T-helper 2 cell treated with Interferon-gamma antibody and Interleukin-4, amounts not matched to agents 5 μg/mL and 100 μg/mL, for 36 hours (primary cell): ENCODE results near the gene SMYD3.

ENCODE experiments used
- DNase-seq: peaks from one replicate; pipeline ENCODE4 v3.0.0; 2021; ENCODE audit warnings: low spot score
- H3K27ac Mint-ChIP-seq: one replicate; pipeline ENCODE4 v1.8.0; 2021; ENCODE audit warnings: mild to moderate bottlenecking, mixed read lengths
- H3K27me3 Mint-ChIP-seq: one replicate; pipeline ENCODE4 v1.8.0; 2021; ENCODE audit warnings: low read depth, mixed read lengths
- H3K36me3 Mint-ChIP-seq: one replicate; pipeline ENCODE4 v1.8.0; 2021; ENCODE audit warnings: low read depth, mixed read lengths
- H3K4me1 Mint-ChIP-seq: one replicate; pipeline ENCODE4 v1.8.0; 2021; ENCODE audit warnings: low read depth, mixed read lengths
- H3K4me3 Mint-ChIP-seq: one replicate; pipeline ENCODE4 v1.8.0; 2022; ENCODE audit warnings: mild to moderate bottlenecking, moderate library complexity, mixed read lengths
- H3K9me3 Mint-ChIP-seq: one replicate; pipeline ENCODE4 v1.8.0; 2021; ENCODE audit warnings: mixed read lengths

The SMYD3 gene

DNA sequence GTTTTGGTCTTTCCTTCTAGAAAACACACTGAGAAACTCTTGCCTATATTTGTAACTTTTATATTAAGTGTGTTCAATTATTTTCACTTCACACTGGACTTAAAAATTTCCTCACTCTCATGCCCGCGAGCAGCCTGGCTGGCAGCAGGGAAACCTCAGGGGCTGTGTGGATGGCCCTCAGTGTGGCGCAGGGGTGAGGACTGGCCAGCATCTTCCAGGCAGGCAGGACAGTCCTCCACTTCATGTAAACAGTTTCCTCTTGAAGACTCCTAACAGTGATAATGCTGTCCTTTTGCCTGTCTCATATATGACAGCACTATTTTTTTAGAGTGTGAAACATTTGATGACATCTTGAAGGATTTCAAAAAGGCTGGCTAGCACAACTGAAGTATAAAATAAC lies 733.7 kb downstream of the SMYD3 start:
- no peaks in the 10 kb centered on the region for H3K9me3 Mint-ChIP-seq

DNA sequence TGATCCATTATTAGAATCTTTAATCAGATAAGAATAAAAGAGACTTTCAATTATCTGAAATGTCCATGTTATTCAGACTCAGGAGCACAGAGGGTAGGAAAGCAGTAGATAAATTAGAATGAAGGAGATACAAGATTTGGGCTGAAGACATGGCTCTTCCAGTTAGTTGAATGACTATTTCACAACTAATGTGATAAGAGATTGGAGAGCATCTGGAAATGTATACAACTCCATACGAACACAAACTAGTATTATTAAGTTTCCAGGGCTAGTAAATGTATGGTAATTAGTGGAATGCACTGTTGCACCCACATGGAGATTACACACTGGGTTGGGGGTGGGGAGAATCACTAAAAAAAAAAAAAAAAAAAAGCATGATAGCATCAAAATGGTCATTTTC lies 734.3 kb downstream of the SMYD3 start:
- H3K4me1 Mint-ChIP-seq: peaks cover 3% of the 10 kb centered on the region
- H3K27me3 Mint-ChIP-seq: no peaks in the 10 kb centered on the region
- H3K4me3 Mint-ChIP-seq: no peak overlapping the region
- no peaks in the 10 kb centered on the region for H3K36me3 Mint-ChIP-seq
- DNase-seq: no peak
- no peaks in the 10 kb centered on the region for H3K9me3 Mint-ChIP-seq
- no peak overlapping the region for H3K27ac Mint-ChIP-seq

More for the DNA sequence above, 733.7 kb downstream of the SMYD3 start:
- DNase-seq: no peak
- no peak overlapping the region for H3K27ac Mint-ChIP-seq
- no peak overlapping the region for H3K4me3 Mint-ChIP-seq
- H3K36me3 Mint-ChIP-seq: no peaks in the 10 kb centered on the region
- no peaks in the 10 kb centered on the region for H3K27me3 Mint-ChIP-seq
- H3K4me1 Mint-ChIP-seq: peaks cover 3% of the 10 kb centered on the region

DNA sequence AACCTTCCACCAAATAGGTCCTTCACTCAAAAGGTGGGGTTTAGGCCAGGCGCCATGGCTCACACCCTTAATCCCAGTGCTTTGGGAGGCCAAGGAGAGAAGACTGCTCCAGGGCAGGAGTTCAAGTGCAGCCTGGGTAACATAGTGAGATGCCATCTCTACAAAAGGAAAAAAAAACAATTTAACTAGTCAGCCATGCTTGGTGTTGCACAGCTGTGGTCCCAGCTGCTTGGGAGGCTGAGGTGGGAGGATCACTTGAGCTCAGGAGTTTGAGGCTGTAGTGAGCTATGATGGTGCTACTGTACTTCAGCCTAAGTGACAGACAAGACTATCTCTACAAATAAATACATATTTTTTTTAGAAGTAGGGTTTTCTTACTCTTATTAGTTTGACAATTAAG lies 734.8 kb downstream of the SMYD3 start:
- Mint-ChIP-seq H3K4me3 (no peak overlapping the region), H3K9me3 (no peaks in the 10 kb centered on the region), H3K4me1 (peaks cover 3% of the 10 kb centered on the region), H3K36me3 (no peaks in the 10 kb centered on the region), H3K27ac (no peak overlapping the region), H3K27me3 (no peaks in the 10 kb centered on the region)
- DNase-seq: no peak

DNA sequence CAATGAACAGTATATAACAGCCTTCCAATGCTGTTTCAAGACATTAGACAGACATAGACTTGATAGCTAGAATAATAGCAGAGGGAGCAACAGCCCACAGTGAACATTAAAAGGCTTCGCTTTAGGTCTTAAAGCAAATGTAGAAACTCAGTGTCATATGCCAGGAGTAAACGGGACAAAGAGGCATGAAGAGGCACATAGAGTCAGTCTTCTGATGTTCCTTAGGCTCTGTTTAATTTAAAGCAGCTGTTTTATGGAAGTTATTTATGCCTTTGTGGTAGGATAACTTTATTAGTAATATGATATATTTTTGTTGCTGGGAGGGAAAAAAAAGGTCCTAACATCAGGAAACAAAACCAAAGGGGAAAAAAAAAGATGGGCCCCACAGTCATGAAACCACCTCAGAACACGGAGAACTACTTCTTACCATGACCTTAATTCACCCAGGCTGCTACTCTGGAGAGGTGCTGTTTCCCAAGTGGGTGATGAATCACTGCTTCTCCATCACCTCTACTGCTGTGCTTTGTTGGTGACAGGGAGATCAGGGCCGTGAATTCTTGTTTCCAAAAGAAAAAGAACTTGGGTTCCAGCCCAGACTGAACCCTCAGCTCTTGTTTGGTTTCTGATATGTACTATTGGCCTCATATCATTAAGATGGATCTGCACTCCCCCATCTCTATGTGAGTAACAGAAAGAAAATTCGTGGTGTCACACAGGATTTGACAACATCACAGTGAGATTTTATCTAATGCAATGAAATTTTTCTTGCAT lies 735.4 kb downstream of the SMYD3 start:
- Mint-ChIP-seq H3K4me1 (peaks cover 3% of the 10 kb centered on the region), H3K27ac (no peak overlapping the region)

DNA sequence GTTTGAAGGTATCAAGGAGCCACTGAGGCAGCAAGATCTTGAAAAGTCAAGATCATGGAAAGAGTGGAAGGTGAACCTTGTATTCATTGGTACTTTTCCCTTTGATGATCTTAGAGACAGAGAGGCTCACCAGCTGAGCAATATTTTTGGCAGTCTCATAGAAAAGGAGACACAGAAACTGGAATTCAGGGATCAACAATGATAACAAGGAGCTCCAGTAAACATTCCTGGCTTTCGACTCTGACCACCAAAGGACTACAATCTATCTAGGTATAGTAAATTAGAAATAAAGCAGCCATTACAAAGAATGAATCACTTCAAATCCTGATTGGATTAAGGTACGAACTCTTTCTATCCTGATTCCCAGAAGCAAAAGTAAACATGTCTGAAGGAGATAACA lies 736.9 kb downstream of the SMYD3 start:
- DNase-seq: no peak
- no peaks in the 10 kb centered on the region for H3K9me3 Mint-ChIP-seq
- no peak overlapping the region for H3K4me3 Mint-ChIP-seq
- H3K27ac Mint-ChIP-seq: no peak overlapping the region
- peaks cover 3% of the 10 kb centered on the region for H3K4me1 Mint-ChIP-seq
- no peaks in the 10 kb centered on the region for H3K36me3 Mint-ChIP-seq
- H3K27me3 Mint-ChIP-seq: no peaks in the 10 kb centered on the region

More for the DNA sequence above, 735.4 kb downstream of the SMYD3 start:
- H3K36me3 Mint-ChIP-seq: no peaks in the 10 kb centered on the region
- H3K27me3 Mint-ChIP-seq: no peaks in the 10 kb centered on the region
- no peak for DNase-seq
- no peak overlapping the region for H3K4me3 Mint-ChIP-seq
- no peaks in the 10 kb centered on the region for H3K9me3 Mint-ChIP-seq

DNA sequence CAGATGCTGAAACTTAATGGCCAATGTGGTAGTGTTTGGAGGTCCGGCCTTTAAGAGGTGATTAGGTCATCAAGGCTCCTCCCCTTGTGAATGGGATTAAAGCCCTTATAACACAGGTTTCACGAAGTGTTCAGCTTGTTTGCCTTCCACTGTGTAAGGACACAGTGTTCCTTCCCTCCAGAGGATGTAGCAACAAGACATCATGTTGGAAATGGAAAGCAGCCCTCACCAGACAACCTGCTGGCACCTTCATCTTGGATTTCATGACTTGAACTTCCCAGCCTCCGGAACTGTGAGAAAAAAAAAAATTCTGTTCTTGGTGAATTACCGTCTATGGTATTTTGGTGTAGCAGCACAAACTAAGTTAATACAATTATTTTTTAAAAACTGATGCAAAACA lies 738.5 kb downstream of the SMYD3 start:
- Mint-ChIP-seq H3K4me1 (peaks cover 3% of the 10 kb centered on the region), H3K4me3 (no peak overlapping the region), H3K36me3 (no peaks in the 10 kb centered on the region), H3K9me3 (no peaks in the 10 kb centered on the region), H3K27ac (no peak overlapping the region), H3K27me3 (no peaks in the 10 kb centered on the region)
- no peak for DNase-seq

DNA sequence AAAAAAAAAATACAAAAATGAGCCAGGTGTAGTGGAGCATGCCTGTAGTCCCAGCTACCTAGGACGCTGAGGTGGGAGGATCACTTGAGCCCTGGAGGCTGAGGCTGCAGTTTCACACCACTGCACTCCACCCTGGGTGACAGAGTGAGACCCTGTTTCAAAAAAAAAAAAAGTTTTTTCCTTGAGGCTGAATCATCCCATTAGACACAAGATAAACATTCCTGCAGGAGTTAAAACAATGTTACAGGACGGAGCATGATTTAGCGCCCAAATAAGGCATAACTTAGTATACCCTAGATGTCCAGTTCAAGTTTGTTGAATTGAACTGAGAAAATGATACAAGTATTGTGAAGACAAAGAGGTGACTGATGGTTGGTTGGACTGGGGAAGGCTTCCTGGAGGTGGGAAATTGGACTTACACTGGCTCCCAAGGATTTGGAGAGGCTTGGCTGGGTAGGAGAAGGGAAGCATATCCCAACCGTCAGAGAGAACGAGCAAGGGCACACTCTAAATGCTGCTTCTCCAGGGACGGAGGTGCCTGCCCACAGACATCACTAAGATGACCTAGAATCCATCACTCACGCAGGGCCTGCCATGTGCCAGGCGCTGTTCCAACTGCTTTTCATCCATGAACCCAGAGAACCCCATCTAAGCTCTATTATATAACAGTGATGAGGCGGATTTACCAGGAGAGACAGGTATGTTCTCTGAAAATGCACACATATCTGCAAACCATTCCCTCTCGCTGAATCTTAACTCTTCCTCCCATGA lies 741.7 kb downstream of the SMYD3 start:
- H3K4me1 Mint-ChIP-seq: no peaks in the 10 kb centered on the region
- no peak overlapping the region for H3K27ac Mint-ChIP-seq
- no peaks in the 10 kb centered on the region for H3K9me3 Mint-ChIP-seq
- H3K4me3 Mint-ChIP-seq: no peak overlapping the region
- DNase-seq: no peak
- H3K27me3 Mint-ChIP-seq: no peaks in the 10 kb centered on the region
- H3K36me3 Mint-ChIP-seq: no peaks in the 10 kb centered on the region

DNA sequence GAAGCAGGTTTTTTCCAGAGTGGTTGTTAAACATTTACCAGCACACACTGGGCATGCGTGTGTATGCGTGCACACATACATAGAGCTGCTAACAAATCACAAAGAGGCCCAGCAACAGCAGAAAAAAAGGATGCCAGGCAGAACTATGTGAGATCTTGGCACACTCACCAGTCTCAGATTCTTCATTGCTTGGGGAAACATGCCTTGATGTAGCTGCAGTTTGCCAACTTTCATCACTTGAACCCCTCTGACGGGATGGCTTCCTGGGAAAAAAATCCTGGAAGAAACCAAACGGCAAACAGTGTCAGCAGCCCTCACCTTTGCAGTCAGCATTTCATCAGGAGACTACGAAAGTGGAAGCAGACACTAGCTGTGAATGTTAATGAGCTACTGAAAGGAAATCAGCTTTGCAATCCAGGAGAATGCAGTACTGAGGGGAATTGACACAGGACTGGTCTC lies 743.2 kb downstream of the SMYD3 start:
- no peaks in the 10 kb centered on the region for H3K4me1 Mint-ChIP-seq
- no peak overlapping the region for H3K4me3 Mint-ChIP-seq
- H3K36me3 Mint-ChIP-seq: no peaks in the 10 kb centered on the region
- no peaks in the 10 kb centered on the region for H3K27me3 Mint-ChIP-seq
- no peaks in the 10 kb centered on the region for H3K9me3 Mint-ChIP-seq
- H3K27ac Mint-ChIP-seq: no peak overlapping the region
- DNase-seq: no peak

DNA sequence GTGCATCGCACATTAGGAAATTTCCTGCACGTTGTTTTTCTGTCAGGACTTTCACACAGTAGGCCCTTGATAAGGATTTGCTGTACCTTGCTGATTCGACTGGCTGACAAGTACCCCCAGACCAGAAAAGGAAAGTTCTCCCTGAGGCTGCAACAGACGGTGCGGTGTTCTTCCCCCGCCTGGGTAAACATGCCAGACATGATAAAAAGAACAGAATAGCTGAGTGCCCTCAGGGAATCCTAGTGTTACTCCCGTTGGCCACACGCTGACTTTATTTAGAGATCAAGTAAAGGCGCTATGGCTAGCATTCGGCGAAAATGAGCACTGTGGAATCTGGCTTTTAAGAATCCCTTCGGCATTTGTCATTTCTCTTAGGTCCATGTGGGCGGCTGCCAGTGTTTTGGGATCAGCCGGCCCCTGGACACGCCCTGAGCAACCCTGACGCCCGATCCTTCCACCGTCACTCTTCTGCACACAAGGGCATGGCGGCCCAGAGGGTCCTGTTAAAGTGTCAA lies 744.6 kb downstream of the SMYD3 start:
- H3K4me1 Mint-ChIP-seq: no peaks in the 10 kb centered on the region
- H3K4me3 Mint-ChIP-seq: no peak overlapping the region
- no peak for DNase-seq
- H3K27ac Mint-ChIP-seq: no peak overlapping the region
- no peaks in the 10 kb centered on the region for H3K27me3 Mint-ChIP-seq
- no peaks in the 10 kb centered on the region for H3K9me3 Mint-ChIP-seq
- H3K36me3 Mint-ChIP-seq: no peaks in the 10 kb centered on the region

DNA sequence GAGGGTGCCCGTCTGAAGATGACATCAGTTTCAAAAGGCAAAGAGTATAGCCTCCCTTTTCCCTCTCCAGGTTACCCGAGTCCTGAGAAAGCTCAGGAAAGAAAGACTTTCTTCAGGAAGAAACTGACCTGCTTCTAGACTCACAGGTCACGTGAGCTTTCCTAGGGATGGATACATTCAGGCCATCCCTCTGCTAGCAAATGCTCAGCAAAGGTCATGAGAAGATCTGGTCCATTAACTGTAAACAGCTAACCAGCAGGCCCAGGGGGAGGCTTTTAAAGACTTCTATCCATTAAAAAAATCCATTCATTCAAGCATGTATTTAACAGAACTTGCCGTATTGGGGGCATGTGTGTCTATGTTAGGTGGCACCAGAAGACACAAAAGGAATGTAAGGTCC lies 746.8 kb downstream of the SMYD3 start:
- DNase-seq: no peak
- no peaks in the 10 kb centered on the region for H3K4me1 Mint-ChIP-seq
- H3K9me3 Mint-ChIP-seq: no peaks in the 10 kb centered on the region
- H3K27me3 Mint-ChIP-seq: no peaks in the 10 kb centered on the region
- H3K4me3 Mint-ChIP-seq: no peak overlapping the region
- H3K36me3 Mint-ChIP-seq: no peaks in the 10 kb centered on the region
- no peak overlapping the region for H3K27ac Mint-ChIP-seq

DNA sequence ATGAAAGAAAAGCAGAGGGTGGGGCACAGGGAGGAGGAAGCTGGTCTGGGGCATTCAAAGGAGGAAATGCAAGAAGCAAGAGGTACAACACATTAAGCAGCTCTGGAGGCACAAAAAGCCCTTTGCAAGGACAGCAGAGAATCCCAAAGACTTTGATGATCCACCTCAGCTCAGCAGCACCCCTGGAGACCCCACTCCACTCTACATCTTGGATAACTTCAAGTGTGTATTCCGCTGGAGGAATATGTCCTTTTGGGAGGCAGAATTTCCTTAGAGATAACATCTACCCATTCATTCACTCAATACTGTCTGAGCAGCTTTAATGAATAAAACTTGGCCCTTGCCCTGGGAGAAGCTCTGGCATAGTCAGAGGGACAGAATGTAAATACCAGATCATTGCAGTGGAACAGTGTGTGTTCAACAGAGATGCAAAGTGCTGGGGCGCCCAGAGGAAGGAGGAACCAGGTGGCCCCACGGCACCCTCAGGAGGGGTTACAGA lies 752.6 kb downstream of the SMYD3 start:
- no peak overlapping the region for H3K4me3 Mint-ChIP-seq

DNA sequence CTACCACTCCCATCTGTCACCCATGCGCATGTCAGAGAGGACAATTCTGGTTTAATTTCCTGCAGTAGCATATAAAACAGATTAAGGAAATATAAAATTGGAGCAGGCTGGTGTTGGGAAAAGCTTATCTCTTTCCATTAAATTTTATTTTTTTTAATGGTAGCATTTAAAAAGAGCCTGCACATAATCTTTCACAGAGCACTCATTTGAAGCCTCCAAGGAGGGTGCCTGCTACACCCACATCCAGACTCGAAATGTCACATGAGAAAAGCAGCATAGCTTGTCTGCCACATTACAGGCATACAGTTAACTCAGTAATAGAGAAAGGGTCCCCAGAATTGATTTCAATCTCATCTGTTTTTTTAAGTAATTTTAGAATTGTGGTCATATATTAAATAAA lies 753.3 kb downstream of the SMYD3 start:
- Mint-ChIP-seq H3K27ac (no peak overlapping the region), H3K27me3 (no peaks in the 10 kb centered on the region), H3K9me3 (no peaks in the 10 kb centered on the region), H3K36me3 (no peaks in the 10 kb centered on the region), H3K4me1 (no peaks in the 10 kb centered on the region), H3K4me3 (no peak overlapping the region)
- DNase-seq: no peak

More for the DNA sequence above, 752.6 kb downstream of the SMYD3 start:
- H3K36me3 Mint-ChIP-seq: no peaks in the 10 kb centered on the region
- no peak for DNase-seq
- no peaks in the 10 kb centered on the region for H3K4me1 Mint-ChIP-seq
- no peak overlapping the region for H3K27ac Mint-ChIP-seq
- H3K27me3 Mint-ChIP-seq: no peaks in the 10 kb centered on the region
- no peaks in the 10 kb centered on the region for H3K9me3 Mint-ChIP-seq

DNA sequence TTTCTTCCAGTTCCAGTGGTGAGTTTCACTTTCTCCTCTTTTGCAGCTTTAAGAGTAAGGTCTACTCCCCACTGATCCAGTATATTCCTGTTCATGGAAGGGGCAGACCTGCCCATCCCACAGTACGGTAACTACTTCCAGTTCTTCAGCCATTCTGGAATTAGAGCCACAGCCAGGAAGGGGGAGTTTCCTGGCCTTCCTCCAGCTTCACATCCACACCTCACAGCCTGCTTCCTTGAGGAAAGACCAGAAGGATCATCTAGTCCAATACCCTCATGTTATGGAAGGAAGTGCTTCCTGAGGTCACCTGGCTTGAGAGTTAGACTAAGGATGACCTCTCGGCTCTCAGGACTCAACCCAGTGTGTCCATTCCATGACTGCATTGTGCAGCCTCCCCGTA lies 754.5 kb downstream of the SMYD3 start:
- Mint-ChIP-seq H3K9me3 (no peaks in the 10 kb centered on the region), H3K4me3 (no peak overlapping the region), H3K27ac (no peak overlapping the region), H3K27me3 (no peaks in the 10 kb centered on the region), H3K4me1 (no peaks in the 10 kb centered on the region), H3K36me3 (no peaks in the 10 kb centered on the region)
- no peak for DNase-seq

DNA sequence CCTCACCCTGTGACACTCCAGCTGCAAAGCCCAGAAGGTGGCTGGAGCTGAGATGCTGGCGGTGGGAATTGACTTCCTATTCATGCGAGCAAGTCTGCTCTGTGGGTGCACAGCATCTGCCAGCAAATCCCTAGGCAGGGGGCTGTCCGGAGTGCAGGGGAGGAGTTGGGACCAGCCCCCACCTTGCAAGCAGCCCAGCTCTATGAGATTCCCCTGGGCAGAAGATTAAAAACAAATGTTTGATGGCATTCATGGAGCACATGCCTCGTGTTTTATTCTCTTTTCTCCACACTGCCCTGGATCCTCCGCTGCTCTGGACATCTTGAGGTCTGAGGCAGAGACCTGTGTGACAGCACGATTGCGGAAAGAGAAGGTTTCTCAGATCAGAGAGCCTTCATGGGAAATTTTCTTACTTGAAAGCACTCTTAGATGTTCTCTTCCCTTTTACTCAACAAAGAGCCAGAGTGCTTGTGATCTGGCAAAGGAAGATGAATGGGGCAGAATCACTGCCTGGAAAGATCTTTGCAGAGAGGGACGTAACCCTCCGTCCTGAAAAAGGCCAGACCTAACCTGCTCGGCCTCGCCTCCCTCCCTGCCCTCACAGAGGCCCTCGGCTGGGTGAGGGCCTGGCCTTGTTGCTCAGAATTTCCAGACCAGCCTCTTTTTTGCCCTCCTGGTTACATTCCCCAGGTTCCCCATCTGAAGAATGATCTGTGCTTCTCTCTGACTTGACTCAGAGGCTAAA lies 755.2 kb downstream of the SMYD3 start:
- Mint-ChIP-seq H3K9me3 (peaks cover 2% of the 10 kb centered on the region), H3K27me3 (no peaks in the 10 kb centered on the region), H3K4me3 (no peak overlapping the region), H3K36me3 (no peaks in the 10 kb centered on the region), H3K4me1 (no peaks in the 10 kb centered on the region), H3K27ac (no peak overlapping the region)
- no peak for DNase-seq
